Mesenchymal stem cell (in vitro differentiated cells and primary cell): ENCODE results near the gene JPT2.

Experiments used
- DNase-seq: peaks from one replicate; pipeline ENCODE4 v3.0.0-alpha.2; 2013
- H2AFZ ChIP-seq: one replicate; pipeline ENCODE4 v1.6.1; 2013; ENCODE audit warnings: low read depth, mild to moderate bottlenecking, control low read depth, inconsistent platforms, low read length, moderate library complexity
- H2AK5ac ChIP-seq: 2 replicates; pipeline ENCODE4 v1.6.1; 2013; ENCODE audit warnings: low read length, moderate library complexity, mild to moderate bottlenecking, inconsistent platforms; ENCODE audit not compliant: severe bottlenecking
- H2BK120ac ChIP-seq: one replicate; pipeline ENCODE4 v1.6.1; 2013; ENCODE audit warnings: low read depth, mild to moderate bottlenecking, inconsistent platforms, low read length, moderate library complexity
- H2BK12ac ChIP-seq, 2 experiments: one replicate each; pipeline ENCODE4 v1.6.1; 2013; ENCODE audit warnings: inconsistent platforms in 2 of 2, low read length in 2 of 2, mild to moderate bottlenecking in 2 of 2, moderate library complexity in 2 of 2, control low read depth in 1 of 2
- H2BK15ac ChIP-seq: one replicate; pipeline ENCODE4 v1.6.1; 2013; ENCODE audit warnings: mild to moderate bottlenecking, low read depth, inconsistent platforms; ENCODE audit not compliant: poor library complexity, severe bottlenecking
- H2BK5ac ChIP-seq: 2 replicates; pipeline ENCODE4 v1.6.1; 2013; ENCODE audit warnings: low read depth, mild to moderate bottlenecking, low read length, control low read depth, inconsistent platforms; ENCODE audit not compliant: poor library complexity, severe bottlenecking
- H3K14ac ChIP-seq, 2 experiments: one replicate each; pipeline ENCODE4 v1.6.1; 2013; ENCODE audit warnings: inconsistent platforms in 2 of 2, low read length in 2 of 2, control low read depth in 1 of 2, mild to moderate bottlenecking in 1 of 2, moderate library complexity in 1 of 2
- H3K18ac ChIP-seq, 2 experiments: one replicate each; pipeline ENCODE4 v1.6.1; 2013; ENCODE audit warnings: inconsistent platforms in 2 of 2, low read length in 2 of 2, control low read depth in 1 of 2, low read depth in 1 of 2, mild to moderate bottlenecking in 1 of 2
- H3K23ac ChIP-seq, 2 experiments: one replicate each; pipeline ENCODE4 v1.6.1; 2013; ENCODE audit warnings: inconsistent platforms in 2 of 2, low read length in 2 of 2, mild to moderate bottlenecking in 2 of 2, moderate library complexity in 2 of 2, control low read depth in 1 of 2
- H3K27ac ChIP-seq: 2 replicates; pipeline ENCODE4 v1.5.1; 2013; ENCODE audit warnings: mild to moderate bottlenecking, moderate library complexity, low read length, control low read depth, inconsistent platforms; ENCODE audit not compliant: poor library complexity, severe bottlenecking
- H3K27me3 ChIP-seq, 2 experiments: 2 replicates each; pipeline versions ENCODE4 v1.6.1 to v1.7.0; 2013; ENCODE audit warnings: low read length in 2 of 2, mild to moderate bottlenecking in 2 of 2, moderate library complexity in 2 of 2, control low read depth in 1 of 2, inconsistent platforms in 1 of 2; ENCODE audit not compliant: control insufficient read depth in 1 of 2, insufficient read depth in 1 of 2
- H3K36me3 ChIP-seq, 2 experiments: 2 replicates each; pipeline versions ENCODE4 v1.6.1 to v1.7.0; 2013; ENCODE audit warnings: low read length in 2 of 2, control low read depth in 1 of 2, inconsistent platforms in 1 of 2, low read depth in 1 of 2, mild to moderate bottlenecking in 1 of 2; ENCODE audit not compliant: insufficient read depth in 2 of 2, control insufficient read depth in 1 of 2
- H3K4ac ChIP-seq, 2 experiments: one replicate each; pipeline ENCODE4 v1.6.1; 2013; ENCODE audit warnings: inconsistent platforms in 2 of 2, low read length in 2 of 2, mild to moderate bottlenecking in 2 of 2, moderate library complexity in 2 of 2, control low read depth in 1 of 2, low read depth in 1 of 2
- H3K4me1 ChIP-seq: 2 replicates; pipeline ENCODE4 v1.6.1; 2013; ENCODE audit warnings: low read depth, low read length, control low read depth; ENCODE audit not compliant: control insufficient read depth, insufficient read depth
- H3K4me2 ChIP-seq: 2 replicates; pipeline ENCODE4 v1.6.1; 2013; ENCODE audit warnings: low read length, mild to moderate bottlenecking, inconsistent platforms; ENCODE audit not compliant: poor library complexity, severe bottlenecking
- H3K4me3 ChIP-seq, 2 experiments: 2 replicates each; pipeline versions ENCODE4 v1.5.1 to v1.7.0; 2013; ENCODE audit warnings: low read length in 2 of 2, mild to moderate bottlenecking in 2 of 2, control low read depth in 1 of 2, low read depth in 1 of 2; ENCODE audit not compliant: insufficient read depth in 1 of 2
- H3K79me1 ChIP-seq: replicated peaks from 2 replicates; pipeline ENCODE4 v1.6.1; 2013; ENCODE audit warnings: mild to moderate bottlenecking, control low read depth, low read length, inconsistent platforms; ENCODE audit not compliant: poor library complexity, severe bottlenecking
- H3K9ac ChIP-seq: 2 replicates; pipeline ENCODE4 v1.7.0; 2013; ENCODE audit warnings: mild to moderate bottlenecking, low read length, moderate library complexity
- H3K9me3 ChIP-seq: 2 replicates; pipeline ENCODE4 v1.7.0; 2013; ENCODE audit warnings: mild to moderate bottlenecking, low read length; ENCODE audit not compliant: control insufficient read depth
- H4K8ac ChIP-seq: one replicate; pipeline ENCODE4 v1.6.1; 2013; ENCODE audit warnings: inconsistent platforms, mild to moderate bottlenecking, low read length, moderate library complexity
- H4K91ac ChIP-seq: one replicate; pipeline ENCODE4 v1.6.1; 2013; ENCODE audit warnings: mild to moderate bottlenecking, low read length, inconsistent platforms
- WGBS: methylation state at CpG from one replicate; pipeline ENCODE4 v1.1.7; 2013; ENCODE audit warnings: mixed read lengths; 5-methylcytosine and 5-hydroxymethylcytosine counted together

The JPT2 gene

GRCh38 chr16:1734816-1735215 lies 56.7 kb downstream of the JPT2 start:
- Histone ChIP-seq H4K8ac (no peak overlapping the region), H3K27me3 (no peaks in the 10 kb centered on the region), H2AFZ (no peak overlapping the region), H3K27ac (no peak overlapping the region), H3K79me1 (peaks cover 30% of the 10 kb centered on the region), H3K14ac (no peak overlapping the region), H2BK5ac (no peak overlapping the region), H3K4me2 (no peak overlapping the region), H2BK12ac (no peak overlapping the region), H2BK120ac (no peak overlapping the region), H3K23ac (no peak overlapping the region), H3K18ac (no peak overlapping the region), H3K36me3 (peaks cover 47 to 77% of the 10 kb centered on the region in 2 experiments), H3K9ac (no peak overlapping the region), H3K4me3 (no peak overlapping the region), H3K9me3 (no peaks in the 10 kb centered on the region), H2BK15ac (no peak overlapping the region), H2AK5ac (no peak overlapping the region), H3K4me1 (peaks cover 1% of the 10 kb centered on the region), H3K4ac (no peak overlapping the region), H4K91ac (no peak overlapping the region)
- DNase-seq, result no peak
- 95% methylated on average over 22 of the region's 22 CpGs for WGBS

- no peak overlapping the region for H2BK15ac ChIP-seq
- H3K23ac ChIP-seq, result no peak overlapping the region
- H2AFZ ChIP-seq, result no peak overlapping the region
- no peak overlapping the region for H2BK5ac ChIP-seq
- no peak for DNase-seq
- H3K79me1 ChIP-seq, result peaks cover 29% of the 10 kb centered on the region
- 98% methylated on average over 33 of the region's 33 CpGs for WGBS
- peaks cover 7% of the 10 kb centered on the region for H3K4me1 ChIP-seq
- H2AK5ac ChIP-seq, result no peak overlapping the region
- no peak overlapping the region for H2BK12ac ChIP-seq
- H4K8ac ChIP-seq, result no peak overlapping the region
- H3K18ac ChIP-seq, result no peak overlapping the region
- H3K27ac ChIP-seq, result no peak overlapping the region
- no peak overlapping the region for H2BK120ac ChIP-seq
- H3K9ac ChIP-seq, result no peak overlapping the region
- H3K27me3 ChIP-seq, result no peaks in the 10 kb centered on the region
- no peak overlapping the region for H3K4ac ChIP-seq
- peaks cover 39 to 82% of the 10 kb centered on the region in 2 experiments for H3K36me3 ChIP-seq
- no peak overlapping the region for H3K4me2 ChIP-seq
- peak overlapping the region; percentile 2 for H4K91ac ChIP-seq
- H3K4me3 ChIP-seq, result peak overlapping the region in 1 of 2 experiments; percentile 21
- H3K9me3 ChIP-seq, result no peaks in the 10 kb centered on the region
- no peak overlapping the region for H3K14ac ChIP-seq
Measured at GRCh38 chr16:1740234-1740633, 62.2 kb downstream of the JPT2 start.

GRCh38 chr16:1740781-1741490 lies 62.9 kb downstream of the JPT2 start:
- Histone ChIP-seq H2BK12ac (no peak overlapping the region), H2BK15ac (peak overlapping the region; percentile 18), H3K79me1 (peaks cover 29% of the 10 kb centered on the region), H2AFZ (no peak overlapping the region), H3K4me3 (no peak overlapping the region), H2BK120ac (no peak overlapping the region), H3K23ac (no peak overlapping the region), H3K4me2 (no peak overlapping the region), H3K4me1 (peaks cover 13% of the 10 kb centered on the region), H3K14ac (no peak overlapping the region), H2AK5ac (no peak overlapping the region), H3K27me3 (no peaks in the 10 kb centered on the region), H3K9me3 (no peaks in the 10 kb centered on the region), H3K36me3 (peaks cover 42 to 79% of the 10 kb centered on the region in 2 experiments), H4K91ac (no peak overlapping the region), H3K18ac (no peak overlapping the region), H2BK5ac (no peak overlapping the region), H3K9ac (no peak overlapping the region), H3K27ac (no peak overlapping the region), H3K4ac (no peak overlapping the region), H4K8ac (no peak overlapping the region)
- DNase-seq, result no peak
- WGBS, result 95% methylated on average over 28 of the region's 30 CpGs

- Histone ChIP-seq H2AFZ (no peak overlapping the region), H2BK120ac (no peak overlapping the region), H2BK12ac (no peak overlapping the region), H3K18ac (no peak overlapping the region), H3K4me3 (no peak overlapping the region), H4K91ac (no peak overlapping the region), H3K27ac (no peak overlapping the region), H3K4me1 (peaks cover 19% of the 10 kb centered on the region), H3K9ac (no peak overlapping the region), H2BK5ac (no peak overlapping the region), H3K27me3 (no peaks in the 10 kb centered on the region), H3K4ac (no peak overlapping the region), H3K23ac (no peak overlapping the region), H3K79me1 (peaks cover 29% of the 10 kb centered on the region), H3K36me3 (peaks cover 47 to 76% of the 10 kb centered on the region in 2 experiments), H2BK15ac (no peak overlapping the region), H3K14ac (no peak overlapping the region), H2AK5ac (no peak overlapping the region), H3K4me2 (no peak overlapping the region), H4K8ac (no peak overlapping the region), H3K9me3 (no peaks in the 10 kb centered on the region)
- DNase-seq, result no peak
- 96% methylated on average over 19 of the region's 19 CpGs for WGBS
Measured at GRCh38 chr16:1741553-1742165, 63.6 kb downstream of the JPT2 start.
